GM18951 (cell line): ENCODE results near the gene SCAPER.
A peak's percentile ranks its signal among the peaks of the same experiment; 100 is the strongest.
"Not testable (repeated sequence)": the region's sequence is repeated elsewhere in the genome, so short reads cannot be mapped to it uniquely, and the experiment has no call there.

Experiments used
- POLR2A ChIP-seq: IDR thresholded peaks from 4 replicates; pipeline ENCODE4 v1.6.1; 2011; ENCODE audit warnings: mild to moderate bottlenecking; ENCODE audit not compliant: insufficient read length, insufficient read depth; ENCODE audit errors: extremely low read depth
- in situ Hi-C: fragments of 300-500 bp; cut with MboI; formaldehyde crosslinking; loops from one replicate; pipeline ENCODE4 v1.12.0; 2022; ENCODE audit warnings: low sequenced_read_pairs, mixed read lengths, inconsistent platforms; ENCODE audit not compliant: unreplicated experiment

SCAPER gene

DNA sequence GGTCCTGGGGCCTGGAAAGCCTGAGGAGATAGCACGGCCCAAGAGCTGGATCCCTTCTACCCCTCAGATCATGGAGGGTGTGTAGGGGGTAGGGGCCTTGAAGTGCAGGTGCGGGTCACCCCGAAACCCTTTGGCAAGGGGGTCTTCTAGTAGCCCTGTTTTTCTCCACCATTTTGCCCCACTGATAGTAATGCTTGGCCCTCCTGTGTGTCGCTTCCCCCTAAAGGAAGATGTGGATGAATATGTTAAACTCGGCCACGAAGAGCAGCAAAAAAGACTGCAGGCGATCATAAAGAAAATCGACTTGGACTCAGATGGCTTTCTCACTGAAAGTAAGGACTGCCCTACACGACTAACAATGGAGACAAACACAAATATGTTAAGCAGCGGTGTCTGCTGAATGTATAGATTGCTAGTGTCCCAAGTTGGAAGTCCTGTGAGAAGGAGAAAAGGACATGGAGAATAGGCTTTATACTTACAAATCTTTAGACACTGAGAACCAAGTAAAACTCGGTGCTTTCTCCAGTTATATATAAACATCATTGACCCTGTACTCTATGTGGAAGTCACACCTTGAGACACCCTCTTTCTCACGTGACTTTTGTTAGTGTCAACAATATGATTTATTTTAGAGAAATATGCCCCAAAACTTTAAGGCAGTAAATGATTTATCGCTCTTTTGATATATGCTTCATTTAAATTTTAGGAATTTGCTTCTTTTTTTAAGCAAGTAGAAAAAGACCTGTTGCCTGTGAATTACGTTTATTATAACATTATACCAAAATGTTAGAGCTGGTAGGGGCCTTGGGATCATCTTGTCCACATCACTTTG is 27.2 kb upstream of the SCAPER start:
- in situ Hi-C loops = no loop called here
- TF ChIP-seq POLR2A = no peak

DNA sequence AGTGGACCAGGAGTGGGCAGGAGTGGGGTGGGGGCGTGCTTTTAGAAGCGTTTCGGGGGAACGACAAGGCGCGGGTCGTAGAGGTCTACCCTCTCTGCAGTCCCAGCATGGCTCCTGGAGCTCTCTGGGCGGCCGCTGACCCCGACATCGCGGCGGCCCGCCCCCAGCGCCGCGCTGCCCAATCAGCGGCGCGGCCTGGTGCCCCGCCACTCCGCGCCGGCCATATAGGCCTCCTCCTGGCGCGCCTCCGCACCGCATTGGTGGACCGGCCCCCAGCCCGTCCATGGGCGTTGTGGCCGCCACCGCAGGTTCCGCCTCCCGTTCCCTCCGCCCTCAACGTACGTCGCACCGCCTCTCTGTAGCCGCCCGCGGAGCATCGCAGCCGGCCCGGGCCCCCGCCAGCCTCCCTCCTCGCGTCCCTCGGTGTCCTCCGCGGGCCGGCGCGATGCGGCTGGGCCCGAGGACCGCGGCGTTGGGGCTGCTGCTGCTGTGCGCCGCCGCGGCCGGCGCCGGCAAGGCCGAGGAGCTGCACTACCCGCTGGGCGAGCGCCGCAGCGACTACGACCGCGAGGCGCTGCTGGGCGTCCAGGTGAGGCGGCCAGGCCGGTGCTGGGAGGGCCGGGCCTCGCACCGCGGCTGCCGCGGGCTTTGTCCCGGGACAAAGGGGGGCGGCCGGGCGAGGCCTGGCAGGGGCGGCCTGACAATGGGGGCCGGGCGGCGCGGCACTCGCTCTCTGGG is 26.4 kb upstream of the SCAPER start, which contains the start of gene RCN2:
Gene RCN2 (plus strand): TSS at position 353 of the 738 bp plus-strand sequence. CDS start 93 bp downstream, at position 446.
- in situ Hi-C loops = no loop called here
- TF ChIP-seq POLR2A = peak; percentile 95

DNA sequence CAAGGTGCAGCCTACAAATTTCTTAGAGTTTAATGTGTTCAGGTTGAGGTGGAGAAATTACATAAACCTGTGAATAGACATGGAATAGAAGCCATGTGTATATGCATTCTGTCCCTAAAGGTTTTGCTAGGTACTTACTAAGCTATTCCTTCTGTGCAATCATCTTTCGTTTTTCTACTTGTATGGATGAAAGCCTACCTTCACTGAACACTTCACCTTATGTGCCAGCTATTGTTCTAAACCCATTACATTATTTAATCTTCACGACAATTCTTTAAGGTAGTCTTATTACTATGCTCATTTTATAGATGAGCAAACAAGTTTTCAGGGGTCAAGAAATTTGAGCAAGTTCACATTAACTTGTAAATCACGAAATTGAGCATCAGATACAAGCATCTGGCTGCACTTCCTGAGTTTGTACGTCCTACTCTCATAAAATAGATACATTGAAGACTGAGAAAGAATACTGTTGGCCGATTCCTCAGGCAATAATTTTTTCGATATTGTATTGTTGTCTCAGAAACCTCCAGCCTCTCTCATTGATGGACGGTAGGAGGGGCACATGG is 25.8 kb upstream of the SCAPER start:
- no peak for TF ChIP-seq POLR2A
- in situ Hi-C loops = no loop called here

DNA sequence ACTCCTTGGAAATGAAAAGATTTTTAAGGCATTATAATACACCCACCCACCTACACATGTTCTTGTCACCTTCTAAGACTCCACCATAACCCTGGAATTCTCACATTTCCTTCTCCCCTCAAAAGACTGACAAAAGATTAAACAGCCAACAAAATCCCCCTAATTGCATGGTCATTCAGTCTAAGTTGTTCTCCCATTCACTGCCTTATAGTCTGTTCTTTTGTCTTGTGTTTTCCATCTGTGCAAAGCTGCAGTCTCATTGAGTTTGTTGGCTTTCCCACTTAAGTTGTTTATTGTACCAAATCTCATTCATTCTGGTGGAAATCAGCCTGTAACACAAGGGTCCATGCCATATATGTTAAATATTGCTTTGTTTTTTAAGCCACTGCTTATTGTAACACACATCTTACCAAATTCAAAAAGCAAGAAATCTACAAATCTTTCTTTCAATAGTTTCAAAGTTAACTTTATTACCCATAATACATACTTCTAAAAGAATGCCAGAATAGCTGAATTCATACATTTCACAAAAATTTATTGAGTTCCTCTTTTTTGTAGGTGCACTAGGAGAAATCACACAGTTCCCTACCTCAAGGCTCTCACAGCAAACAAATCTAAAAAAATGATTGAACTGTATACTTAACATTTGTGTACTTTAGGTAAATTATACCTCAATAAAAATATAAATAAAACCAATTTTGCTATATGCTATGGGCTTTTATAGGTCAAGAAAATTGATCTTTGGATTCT is 24.0 kb upstream of the SCAPER start:
- in situ Hi-C loops = no loop called here
- TF ChIP-seq POLR2A = no peak

DNA sequence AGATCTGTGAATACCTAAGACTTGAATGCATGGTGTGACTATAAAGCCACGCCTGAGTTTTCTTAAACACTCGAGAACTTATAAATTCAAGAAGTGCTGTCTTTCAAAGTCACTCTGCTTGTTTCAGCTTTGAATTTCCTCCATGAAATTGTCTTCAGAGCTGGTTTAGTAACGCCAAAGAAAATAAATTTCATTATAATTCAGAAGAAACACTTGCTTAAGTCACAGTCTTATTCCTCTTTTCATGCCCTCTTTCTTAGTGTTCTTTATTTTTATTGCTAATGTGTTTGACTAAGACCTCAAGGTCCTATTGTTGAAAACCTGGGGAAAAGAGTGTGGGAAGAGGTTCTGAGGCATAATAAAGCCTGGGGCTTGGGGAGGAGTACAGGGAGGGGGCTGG is 23.1 kb upstream of the SCAPER start:
- in situ Hi-C loops = no loop called here
- no peak for TF ChIP-seq POLR2A

DNA sequence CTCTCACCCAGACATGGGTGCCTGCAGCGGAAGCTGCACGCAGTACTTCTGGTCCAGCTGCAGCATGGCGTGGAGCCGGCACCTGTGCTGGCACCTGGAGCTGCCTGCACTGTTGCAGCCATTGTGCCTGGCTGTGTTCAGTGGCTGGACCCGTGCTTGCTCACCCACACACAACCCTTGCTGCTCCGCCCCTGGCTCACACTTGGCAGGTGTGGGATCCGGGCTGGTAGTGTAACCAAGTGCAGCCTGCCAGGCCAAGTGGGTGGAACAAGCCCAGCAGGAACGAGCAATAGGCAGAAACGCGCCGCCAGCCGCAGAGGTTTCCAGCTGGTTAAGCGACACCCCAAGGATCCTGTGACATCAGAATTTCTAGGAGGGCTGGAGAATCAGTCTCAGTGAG is 11.2 kb upstream of the SCAPER start:
- no peak for TF ChIP-seq POLR2A
- in situ Hi-C loops = no loop called here

DNA sequence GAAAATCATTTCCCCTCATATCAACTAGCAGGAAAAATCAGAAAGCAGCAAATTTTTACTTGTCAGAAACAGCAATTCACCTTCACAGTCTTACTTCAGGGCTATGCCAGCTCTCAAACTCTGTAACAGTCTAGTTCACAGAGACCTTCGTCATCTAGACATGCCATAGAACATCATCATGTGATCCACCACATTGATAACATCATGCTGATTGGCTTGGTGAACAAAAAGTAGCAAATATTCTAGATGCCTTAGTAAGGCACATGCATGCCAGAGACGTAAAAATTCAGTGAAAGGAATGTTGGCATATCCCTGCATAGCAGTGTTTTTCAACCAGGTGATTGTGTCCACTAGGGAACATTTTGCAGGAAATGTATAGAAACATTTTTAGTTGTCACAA is 8.6 kb upstream of the SCAPER start:
- no peak for TF ChIP-seq POLR2A
- in situ Hi-C loops = no loop called here

DNA sequence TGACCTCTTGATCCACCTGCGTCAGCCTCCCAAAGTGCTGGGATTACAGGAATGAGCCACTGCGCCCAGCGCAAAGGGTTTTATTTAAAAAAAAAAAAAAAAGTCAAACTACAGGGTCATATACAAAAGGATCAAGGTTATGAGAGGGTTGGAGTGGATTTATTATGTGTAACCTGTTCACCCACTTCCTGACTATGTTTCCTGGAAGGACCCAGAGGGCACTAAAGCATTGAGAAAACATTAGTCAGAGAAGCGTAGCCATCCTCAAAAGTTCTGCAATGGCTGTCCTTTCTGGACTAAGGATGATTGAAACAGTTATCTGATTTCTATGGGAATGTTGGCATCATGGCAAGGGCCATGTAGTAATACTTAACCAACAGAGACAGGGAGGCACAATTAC is 7.3 kb upstream of the SCAPER start:
- in situ Hi-C loops = no loop called here

DNA sequence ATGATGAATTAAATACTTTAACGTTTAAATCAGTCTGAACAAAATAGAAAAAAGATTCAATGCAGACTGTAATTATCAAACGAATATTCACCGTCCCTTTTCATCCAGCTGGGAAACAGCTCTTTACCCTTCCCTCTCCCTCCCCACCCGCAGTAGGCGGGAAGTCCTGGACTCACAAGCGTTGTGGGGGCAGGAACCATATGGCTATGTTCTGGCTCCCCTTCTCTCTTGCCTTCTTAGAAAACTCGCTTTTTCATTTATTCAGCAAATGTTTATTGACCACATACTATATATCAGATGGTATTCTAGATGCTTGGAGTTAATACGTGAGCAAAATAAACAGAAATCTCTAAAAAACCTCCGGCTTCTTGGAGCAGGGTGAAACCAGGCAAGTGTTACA is 715 bp upstream of the SCAPER start:
- no peak for TF ChIP-seq POLR2A
- in situ Hi-C loops = no loop called here

More for the DNA sequence above, 7.3 kb upstream of the SCAPER start:
- TF ChIP-seq POLR2A = no peak

DNA sequence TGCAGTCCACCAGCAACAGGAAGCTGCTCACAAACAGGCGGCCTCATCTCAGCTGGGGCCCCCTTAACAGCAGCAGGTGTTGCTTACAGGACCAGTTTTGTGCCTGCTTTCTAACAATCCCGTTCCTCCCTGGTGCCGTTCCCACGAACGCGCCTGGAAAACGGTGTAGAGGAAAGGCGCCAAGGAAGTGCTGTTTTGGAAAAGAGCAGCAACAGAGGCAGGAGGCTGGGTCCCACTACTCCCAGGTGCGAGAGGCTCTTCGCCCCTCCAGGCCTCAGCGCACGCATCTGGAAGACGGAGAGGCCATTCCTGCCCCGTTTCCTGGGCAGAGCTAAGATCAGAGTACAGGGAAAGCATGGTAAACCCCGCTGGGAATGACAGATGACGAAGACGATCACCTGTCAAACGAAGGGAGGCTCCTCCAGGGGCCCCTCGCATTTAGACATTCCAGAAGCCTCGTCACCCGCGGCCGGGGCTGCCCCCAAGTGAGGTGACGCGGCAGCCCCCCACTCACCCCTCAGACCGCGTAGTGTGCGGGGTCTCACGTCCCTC is 603 bp downstream of the SCAPER start:
- in situ Hi-C loops = no loop called here
- no peak for TF ChIP-seq POLR2A

DNA sequence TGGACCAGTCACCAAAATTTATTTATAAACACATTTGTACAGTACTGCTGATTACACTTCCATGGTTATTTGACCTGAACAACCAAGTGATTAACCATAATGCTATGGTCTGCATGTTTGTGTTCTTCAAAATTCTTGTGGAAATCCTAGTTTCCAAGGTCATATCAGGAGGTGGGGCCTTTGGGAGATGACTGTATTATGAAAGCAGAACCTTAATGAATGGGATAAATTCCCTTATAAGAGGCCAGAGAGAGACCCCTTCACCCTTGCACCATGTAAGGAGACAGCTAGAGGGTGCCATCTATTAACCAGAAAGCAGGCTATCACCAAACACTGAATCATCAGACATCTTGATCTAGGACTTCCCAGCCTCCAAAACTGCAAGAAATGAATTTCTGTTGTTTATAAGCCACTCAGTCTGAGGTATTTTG is 1.9 kb downstream of the SCAPER start:
- no peak for TF ChIP-seq POLR2A
- in situ Hi-C loops = no loop called here

DNA sequence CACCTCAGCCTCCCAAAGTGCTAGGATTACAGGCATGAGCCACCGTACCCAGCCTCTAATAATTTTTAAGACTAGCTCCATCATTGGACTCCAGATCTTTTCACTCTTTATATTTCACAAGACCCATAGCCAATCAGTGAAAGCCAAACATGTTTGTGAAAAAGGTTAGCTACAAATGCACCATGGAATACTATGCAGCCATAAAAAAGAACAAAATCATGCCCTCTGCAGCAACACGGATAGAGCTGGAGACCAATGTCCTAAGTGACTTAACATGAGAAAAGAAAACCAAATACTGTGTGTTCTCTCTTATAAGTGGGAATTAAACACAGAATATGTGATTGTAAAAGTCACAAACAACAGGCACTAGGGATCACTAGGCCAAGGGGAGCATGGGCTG is 3.2 kb downstream of the SCAPER start:
- in situ Hi-C loops = no loop called here
- TF ChIP-seq POLR2A = no peak

DNA sequence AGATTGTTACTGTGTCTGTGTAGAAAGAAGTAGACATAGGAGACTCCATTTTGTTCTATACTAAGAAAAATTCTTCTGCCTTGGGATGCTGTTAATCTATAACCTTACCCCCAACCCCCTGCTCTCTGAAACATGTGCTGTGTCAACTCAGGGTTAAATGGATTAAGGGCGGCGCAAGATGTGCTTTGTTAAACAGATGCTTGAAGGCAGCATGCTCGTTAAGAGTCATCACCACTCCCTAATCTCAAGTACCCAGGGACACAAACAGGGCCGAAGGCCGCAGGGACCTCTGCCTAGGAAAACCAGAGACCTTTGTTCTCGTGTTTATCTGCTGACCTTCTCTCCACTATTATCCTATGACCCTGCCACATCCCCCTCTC is 5.2 kb downstream of the SCAPER start:
- in situ Hi-C loops = not testable (repeated sequence)

DNA sequence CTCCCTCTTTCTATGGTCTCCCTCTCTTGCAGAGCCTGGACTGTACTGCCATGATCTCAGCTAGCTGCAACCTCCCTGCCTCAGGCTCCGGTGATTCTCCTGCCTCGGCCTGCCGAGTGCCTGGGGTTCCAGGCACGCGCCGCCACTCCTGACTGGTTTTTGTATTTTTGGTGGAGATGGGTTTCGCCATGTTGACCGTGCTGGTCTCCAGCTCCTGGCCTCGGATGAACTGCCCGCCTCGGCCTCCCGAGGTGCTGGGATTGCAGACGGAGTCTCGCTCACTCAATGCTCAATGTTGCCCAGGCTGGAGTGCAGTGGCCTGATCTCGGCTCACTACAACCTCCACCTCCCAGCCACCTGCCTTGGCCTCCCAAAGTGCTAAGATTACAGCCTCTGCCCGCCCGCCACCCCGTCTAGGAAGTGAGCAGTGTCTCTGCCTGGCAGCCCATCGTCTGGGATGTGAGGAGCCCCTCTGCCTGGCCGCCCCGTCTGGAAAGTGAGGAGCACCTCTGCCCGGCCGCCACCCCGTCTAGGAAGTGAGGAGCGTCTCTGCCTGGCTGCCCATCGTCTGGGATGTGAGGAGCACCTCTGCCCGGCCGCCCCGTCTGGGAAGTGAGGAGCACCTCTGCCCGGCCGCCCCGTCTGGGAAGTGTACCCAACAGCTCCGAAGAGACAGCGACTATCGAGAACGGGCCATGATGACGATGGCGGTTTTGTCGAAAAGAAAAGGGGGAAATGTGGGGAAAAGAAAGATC is 5.8 kb downstream of the SCAPER start:
- in situ Hi-C loops = not testable (repeated sequence)
